Coronary artery (tissue), 2 donors: ENCODE measurements around the gene RAD50.

Source experiments
- DNase-seq: peaks from one replicate; pipeline ENCODE4 v3.0.0-alpha.2; 2017; ENCODE audit warnings: low spot score
- H3K27ac ChIP-seq, 2 donors: fragments of 200-600 bp; sonication (generic); one replicate each; pipeline ENCODE4 v1.5.1; 2016 to 2019
- H3K4me3 ChIP-seq: fragments of 200-600 bp; sonication (generic); 2 replicates; pipeline ENCODE4 v1.5.1; 2016; ENCODE audit warnings: mild to moderate bottlenecking, moderate library complexity
- CTCF ChIP-seq: fragments of 200-600 bp; sonication (generic); IDR thresholded peaks from one replicate; pipeline ENCODE4 v1.5.1; 2019; ENCODE audit warnings: antibody characterized with exemption

Gene RAD50

GRCh38 chr5:132673939-132674630 lies 117.3 kb downstream of the RAD50 start, which contains the start of gene IL4:
TSS of gene IL4 (plus strand) at chr5:132673989. CDS start at chr5:132674051, 62 bp downstream.
- peak; percentile 58 for DNase-seq
- no peak for TF ChIP-seq CTCF
- Histone ChIP-seq H3K27ac (peak within 1 kb of the TSS; percentile 59 to 88), H3K4me3 (peak within 1 kb of the TSS; percentile 27)

GRCh38 chr5:132674671-132675506 lies 118.1 kb downstream of the RAD50 start:
- peak; percentile 72 for DNase-seq
- Histone ChIP-seq H3K27ac (peak overlapping the region; percentile 59 to 88), H3K4me3 (peak overlapping the region; percentile 27)
- TF ChIP-seq CTCF = no peak

GRCh38 chr5:132675936-132676689 lies 119.3 kb downstream of the RAD50 start:
- peak; percentile 67 for DNase-seq
- H3K4me3 ChIP-seq = no peak overlapping the region

GRCh38 chr5:132677191-132677590 lies 120.4 kb downstream of the RAD50 start:
- TF ChIP-seq CTCF = no peak
- H3K4me3 ChIP-seq = no peak overlapping the region
- H3K27ac ChIP-seq = peak overlapping the region; percentile 25 to 88
- DNase-seq = peak; percentile 92

More at GRCh38 chr5:132675936-132676689, 119.3 kb downstream of the RAD50 start:
- peak overlapping the region; percentile 25 to 88 for H3K27ac ChIP-seq
- no peak for TF ChIP-seq CTCF

- Histone ChIP-seq H3K4me3 (no peak overlapping the region), H3K27ac (peak overlapping the region; percentile 0 to 40)
- no peak for DNase-seq
- TF ChIP-seq CTCF = no peak
Measured at GRCh38 chr5:132677682-132678400, 121.1 kb downstream of the RAD50 start.

GRCh38 chr5:132678735-132679134 lies 122.0 kb downstream of the RAD50 start:
- no peak for TF ChIP-seq CTCF

More at GRCh38 chr5:132678735-132679134, 122.0 kb downstream of the RAD50 start:
- Histone ChIP-seq H3K4me3 (no peak overlapping the region), H3K27ac (no peak overlapping the region)
- DNase-seq = no peak
